Measurements from ENCODE around the gene DZANK1. TPM values are rescaled to one million over a fixed set of nuclear protein-coding genes. Genes with fewer than 3 reads are reported as not detected.

DZANK1 gene
- total and polyA plus RNA-seq, 2 donors (not counting 3 experiments of a cell fraction or from before 2014, with no cell fraction given) = 1.1 to 1.8 TPM

- no peaks in the 10 kb centered on the region for H3K27me3 ChIP-seq (ENCODE audit: control insufficient read depth in 2 of 2, insufficient read depth in 2 of 2, low read length in 2 of 2)
- H3K27ac ChIP-seq (ENCODE audit: insufficient read depth, low read depth, low read length) = no peak overlapping the region
- H3K4me3 ChIP-seq (replicated peaks in 1 of 3; ENCODE audit: insufficient read depth in 1 of 3, low read depth in 1 of 3, low read length in 3 of 3) = peak overlapping the region in 1 of 3 experiments; percentile 99
- no TSS peak for BruUV-seq (replicated peaks)
- ChIA-PET CTCF (interaction anchor here (1.6 kb wide), 1 partner anchor 52 kb away, joined by 4 read pairs; no protein-coding TSS in a partner anchor), POLR2A (no interaction called here)
- H3K4me1 ChIP-seq (ENCODE audit: control insufficient read depth, extremely low read depth, insufficient read depth, low read length) = peaks cover 13% of the 10 kb centered on the region
- peak overlapping the region; percentile 94 for H3K4me2 ChIP-seq (ENCODE audit: insufficient read depth, low read length)
- H3K79me2 ChIP-seq (ENCODE audit: control insufficient read depth, insufficient read depth, low read length) = peaks cover 30% of the 10 kb centered on the region
- no peaks in the 10 kb centered on the region for H3K9me1 ChIP-seq (replicated peaks; ENCODE audit: control insufficient read depth, extremely low read depth, insufficient read depth, low read length)
- no peak for FAIRE-seq
- peak overlapping the region; percentile 36 for H2AFZ ChIP-seq (ENCODE audit: low read depth, low read length)
- no peaks in the 10 kb centered on the region for H4K20me1 ChIP-seq (replicated peaks; ENCODE audit: control insufficient read depth, extremely low read depth, insufficient read depth, low read length)
- DNase-seq (ENCODE audit: low read depth, low spot score) = no peak
- H3K9ac ChIP-seq (replicated peaks; ENCODE audit: extremely low read depth, insufficient read depth, low read length) = no peak overlapping the region
- no peaks in the 10 kb centered on the region for H3K9me3 ChIP-seq (replicated peaks; ENCODE audit: control insufficient read depth, insufficient read depth, low read length)
- intact Hi-C loops (cut with micrococcal nuclease) = loop anchor here (5.0 kb wide), 2 partner anchors 178 to 328 kb away; partner anchors contain the start of genes KAT14, PET117 and ZNF133
- no peak for TF ChIP-seq MAX (IDR thresholded peaks at IDR 0.05; ENCODE audit: insufficient read depth, insufficient read length)
- TF ChIP-seq POLR2AphosphoS5 (IDR thresholded peaks at IDR 0.05; ENCODE audit: insufficient read depth, low read depth, low read length) = no peak
- no peak for TF ChIP-seq GATA2 (IDR thresholded peaks at IDR 0.05; ENCODE audit: insufficient read depth, insufficient read length, low read depth, low read length)
- TF ChIP-seq MYC (IDR thresholded peaks at IDR 0.05; ENCODE audit: low read depth, low read length) = no peak
- TF ChIP-seq POLR2A (IDR thresholded peaks at IDR 0.05; ENCODE audit: low read depth, low read length) = no peak
- TF ChIP-seq CTCF (IDR thresholded peaks at IDR 0.05; ENCODE audit: extremely low read depth in 1 of 2, insufficient read depth in 1 of 2, low read depth in 1 of 2, low read length in 2 of 2) = no peak
- no peak for TF ChIP-seq FOS (IDR thresholded peaks at IDR 0.05; ENCODE audit: borderline replicate concordance, insufficient read depth, low read length)
- TF ChIP-seq JUN (IDR thresholded peaks at IDR 0.05; ENCODE audit: borderline replicate concordance, insufficient read depth, insufficient read length, low read depth) = no peak
- TF ChIP-seq EZH2 (IDR thresholded peaks at IDR 0.05; ENCODE audit: borderline replicate concordance, low read depth, low read length, severe bottlenecking) = no peak
- dilution Hi-C loops (cut with MboI; ENCODE audit: extremely low pct_ligation_motif_present, low sequenced_read_pairs) = no loop called here
- H3K36me3 ChIP-seq (ENCODE audit: control insufficient read depth in 2 of 2, extremely low read depth in 1 of 2, insufficient read depth in 2 of 2, low read length in 2 of 2) = peaks cover 0 to 3% of the 10 kb centered on the region in 2 experiments
These were observed 1.2 kb downstream of the DZANK1 start for GRCh38 chr20:18465536-18466200.
